SU-DHL-6 (cell line): ENCODE measurements around the gene CHCHD3.

Experiments used
- H2AFZ ChIP-seq: fragments of 200-600 bp; sonication (generic); 2 replicates; pipeline ENCODE4 v1.6.1; 2014; ENCODE audit warnings: low read depth, mild to moderate bottlenecking, moderate library complexity, mixed read lengths, antibody characterized with exemption, low read length; ENCODE audit not compliant: severe bottlenecking
- H3F3A ChIP-seq: fragments of 200-600 bp; shearing (Covaris generic); 2 replicates; pipeline ENCODE4 v1.6.0; 2016; ENCODE audit warnings: antibody characterized with exemption, mild to moderate bottlenecking; ENCODE audit not compliant: insufficient read depth
- H3K27ac ChIP-seq: fragments of 200-600 bp; sonication (generic); 2 replicates; pipeline ENCODE4 v1.5.1; 2016; ENCODE audit warnings: low read depth, mild to moderate bottlenecking, low read length, moderate library complexity, mixed read lengths
- H3K27me3 ChIP-seq: fragments of 200-600 bp; sonication (generic), shearing (Covaris generic); 2 replicates; pipeline ENCODE4 v1.6.0; 2014; ENCODE audit warnings: mild to moderate bottlenecking, low read length
- H3K36me3 ChIP-seq: fragments of 200-600 bp; sonication (generic); 2 replicates; pipeline ENCODE4 v1.6.1; 2014; ENCODE audit warnings: mild to moderate bottlenecking, low read length, mixed read lengths
- H3K4me2 ChIP-seq: fragments of 300-600, 200-600 bp; shearing (Covaris generic), sonication (generic); 2 replicates; pipeline ENCODE4 v1.6.0; 2014; ENCODE audit warnings: low read length, low read depth, mild to moderate bottlenecking; ENCODE audit not compliant: poor library complexity, severe bottlenecking
- H3K4me3 ChIP-seq: fragments of 200-600 bp; sonication (generic); 2 replicates; pipeline ENCODE4 v1.5.1; 2014; ENCODE audit warnings: antibody characterized with exemption, low read length, mild to moderate bottlenecking, mixed read lengths; ENCODE audit not compliant: insufficient read depth, poor library complexity, severe bottlenecking
- H3K79me2 ChIP-seq: fragments of 200-600 bp; sonication (generic); 2 replicates; pipeline ENCODE4 v1.6.1; 2014; ENCODE audit warnings: mild to moderate bottlenecking, low read length, moderate library complexity; ENCODE audit not compliant: insufficient read depth
- H3K9ac ChIP-seq: fragments of 200-600 bp; sonication (generic); 2 replicates; pipeline ENCODE4 v1.7.0; 2014; ENCODE audit warnings: mild to moderate bottlenecking, low read length
- H3K9me2 ChIP-seq: fragments of 200-600 bp; sonication (generic); replicated peaks from 2 replicates; pipeline ENCODE4 v1.6.1; 2014; ENCODE audit warnings: low read length; ENCODE audit not compliant: insufficient read depth
- H3K9me3 ChIP-seq: fragments of 200-600 bp; sonication (generic); 2 replicates; pipeline ENCODE4 v1.6.1; 2014; ENCODE audit warnings: low read length, mixed read lengths; ENCODE audit not compliant: insufficient read depth
- H4K20me1 ChIP-seq: fragments of 200-600 bp; sonication (generic); 2 replicates; pipeline ENCODE4 v1.6.1; 2014; ENCODE audit warnings: low read depth, mild to moderate bottlenecking, antibody characterized with exemption, low read length, moderate library complexity, mixed read lengths
- CTCF ChIP-seq: fragments of 200-600 bp; sonication (generic); IDR thresholded peaks from one replicate; pipeline ENCODE4 v1.5.1; 2017; ENCODE audit warnings: antibody characterized with exemption, mild to moderate bottlenecking, low read length, moderate library complexity; ENCODE audit not compliant: insufficient read depth, poor library complexity, severe bottlenecking
- EZH2phosphoT487 ChIP-seq: fragments of 200-600 bp; sonication (generic), shearing (Covaris generic); conservative IDR thresholded peaks from 2 replicates; pipeline ENCODE4 v1.6.1; 2018; ENCODE audit warnings: mild to moderate bottlenecking, antibody characterized with exemption, low read length, moderate library complexity, mixed read lengths

CHCHD3 gene

GRCh38 chr7:132838313-132838712 is 243.6 kb downstream of the CHCHD3 start:
- no peaks in the 10 kb centered on the region; the same call in 1 of the 2 replicates for H3K36me3 ChIP-seq
- H4K20me1 ChIP-seq: no peaks in the 10 kb centered on the region

DNA sequence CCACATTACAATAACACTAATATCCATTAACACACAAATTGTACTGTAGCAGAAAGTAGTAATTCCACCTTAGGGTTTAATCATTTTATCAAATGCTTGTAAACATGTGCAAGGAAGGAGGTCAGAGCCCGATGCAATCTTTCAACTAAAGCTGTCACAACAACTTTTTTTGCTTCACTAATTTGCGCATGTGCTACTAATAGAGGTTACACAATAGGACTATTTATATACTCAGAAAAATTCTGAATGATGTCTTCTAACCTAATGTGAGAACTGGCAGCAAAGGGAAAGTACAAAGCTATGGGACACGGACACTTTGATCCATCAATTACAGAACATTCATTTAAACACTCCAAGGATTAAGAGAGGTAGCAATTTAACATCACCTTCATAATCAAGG is 244.4 kb downstream of the CHCHD3 start:
- Histone ChIP-seq H3K79me2 (no peaks in the 10 kb centered on the region), H4K20me1 (0 out of 2 replicates have a peak, but pooled peaks cover 2% of the 10 kb centered on the region), H3K9me3 (no peaks in the 10 kb centered on the region), H3K36me3 (no peaks in the 10 kb centered on the region; the same call in 1 of the 2 replicates), H3K4me3 (no peak overlapping the region), H3K27me3 (no peaks in the 10 kb centered on the region), H3K27ac (no peak overlapping the region), H2AFZ (no peak overlapping the region), H3K9me2 (no peaks in the 10 kb centered on the region), H3F3A (no peaks in the 10 kb centered on the region), H3K9ac (no peak overlapping the region), H3K4me2 (no peak overlapping the region)
- TF ChIP-seq EZH2phosphoT487 (no peak), CTCF (no peak)

More at GRCh38 chr7:132838313-132838712, 243.6 kb downstream of the CHCHD3 start:
- H3K4me2 ChIP-seq: no peak overlapping the region
- no peak overlapping the region for H3K4me3 ChIP-seq
- no peak overlapping the region for H3K27ac ChIP-seq
- H2AFZ ChIP-seq: no peak overlapping the region
- no peaks in the 10 kb centered on the region for H3F3A ChIP-seq
- no peaks in the 10 kb centered on the region for H3K9me2 ChIP-seq
- H3K9ac ChIP-seq: no peak overlapping the region
- TF ChIP-seq CTCF (no peak), EZH2phosphoT487 (no peak)
- H3K9me3 ChIP-seq: no peaks in the 10 kb centered on the region
- H3K79me2 ChIP-seq: no peaks in the 10 kb centered on the region
- no peaks in the 10 kb centered on the region for H3K27me3 ChIP-seq

DNA sequence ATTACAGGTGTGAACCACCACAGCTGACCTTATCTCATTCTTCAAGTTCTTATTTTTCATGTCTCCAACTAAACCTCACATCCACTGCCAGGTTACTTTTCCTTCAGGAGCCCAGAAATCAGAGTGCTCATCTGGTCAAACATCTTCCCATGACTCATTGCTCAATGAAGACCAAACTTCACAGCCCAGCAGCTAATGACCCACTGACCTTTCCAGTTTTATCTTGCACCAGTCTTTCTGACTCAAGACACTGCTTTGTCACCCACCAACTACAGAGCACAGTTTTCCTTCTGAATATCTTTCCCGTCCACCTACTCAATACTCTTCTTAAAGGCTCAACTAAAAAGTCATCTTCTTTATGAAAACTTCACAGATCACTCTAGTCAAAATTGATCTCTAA is 245.1 kb downstream of the CHCHD3 start:
- no peaks in the 10 kb centered on the region for H3F3A ChIP-seq
- H3K4me3 ChIP-seq: no peak overlapping the region
- H4K20me1 ChIP-seq: 0 out of 2 replicates have a peak, but pooled peaks cover 5% of the 10 kb centered on the region
- H3K9me3 ChIP-seq: no peaks in the 10 kb centered on the region
- H3K27me3 ChIP-seq: no peaks in the 10 kb centered on the region
- no peak overlapping the region for H3K9ac ChIP-seq
- no peaks in the 10 kb centered on the region; the same call in 1 of the 2 replicates for H3K36me3 ChIP-seq
- no peak for TF ChIP-seq EZH2phosphoT487
- TF ChIP-seq CTCF: no peak
- no peaks in the 10 kb centered on the region for H3K9me2 ChIP-seq
- H3K4me2 ChIP-seq: no peak overlapping the region
- H3K27ac ChIP-seq: no peak overlapping the region
- H2AFZ ChIP-seq: no peak overlapping the region
- H3K79me2 ChIP-seq: no peaks in the 10 kb centered on the region
